PC-3 (cell line): ENCODE results near the gene HOXA10.

Source experiments
- EZH2 ChIP-seq: fragments of 300-600 bp; sonication (generic); IDR thresholded peaks from one replicate; pipeline ENCODE4 v1.6.1; 2017; ENCODE audit warnings: antibody characterized with exemption, mild to moderate bottlenecking, low read length; ENCODE audit not compliant: unreplicated experiment
- TF ChIP-seq, protein P1 (sequence below): fragments of 300-600 bp; sonication (generic); conservative IDR thresholded peaks from 2 replicates; pipeline ENCODE4 v1.5.1; 2017; ENCODE audit warnings: antibody characterized with exemption, low read depth, mild to moderate bottlenecking, low read length

DNA sequence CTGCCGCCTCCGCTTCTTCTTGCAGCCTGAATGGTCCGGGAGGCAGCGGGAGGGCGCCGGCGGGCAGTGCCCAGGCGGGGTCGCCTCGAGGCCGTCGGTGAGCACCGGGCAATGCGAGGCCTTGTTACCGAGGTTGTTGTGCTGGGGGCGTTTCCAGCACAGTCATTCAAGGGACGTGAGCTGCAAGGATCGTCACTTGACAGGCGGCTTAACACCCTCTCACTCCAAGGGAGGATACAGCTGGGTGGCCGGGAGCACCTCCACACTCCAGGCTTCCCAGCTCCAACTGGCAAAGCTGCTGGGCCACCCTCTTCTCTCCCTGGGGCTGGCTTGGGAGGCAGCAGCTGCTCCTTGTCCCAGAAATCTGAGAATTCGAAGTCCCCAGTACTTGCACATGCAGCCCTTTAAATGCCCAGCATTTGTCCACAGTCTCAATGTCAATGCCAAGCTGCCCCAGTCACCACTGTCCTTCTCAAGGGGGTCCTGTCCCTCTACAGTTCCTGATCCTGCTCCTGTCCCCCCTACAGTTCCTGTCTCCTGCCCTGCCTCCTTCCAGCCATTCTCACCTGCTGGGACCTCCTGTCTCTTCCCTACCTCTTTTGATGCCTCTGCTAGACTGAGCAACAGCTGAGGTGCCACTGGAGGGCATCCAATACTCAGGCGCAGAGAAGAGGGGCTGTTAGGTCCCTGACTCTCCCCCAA, 15.3 kb upstream of the HOXA10 start:
- TF ChIP-seq, protein P1, sequence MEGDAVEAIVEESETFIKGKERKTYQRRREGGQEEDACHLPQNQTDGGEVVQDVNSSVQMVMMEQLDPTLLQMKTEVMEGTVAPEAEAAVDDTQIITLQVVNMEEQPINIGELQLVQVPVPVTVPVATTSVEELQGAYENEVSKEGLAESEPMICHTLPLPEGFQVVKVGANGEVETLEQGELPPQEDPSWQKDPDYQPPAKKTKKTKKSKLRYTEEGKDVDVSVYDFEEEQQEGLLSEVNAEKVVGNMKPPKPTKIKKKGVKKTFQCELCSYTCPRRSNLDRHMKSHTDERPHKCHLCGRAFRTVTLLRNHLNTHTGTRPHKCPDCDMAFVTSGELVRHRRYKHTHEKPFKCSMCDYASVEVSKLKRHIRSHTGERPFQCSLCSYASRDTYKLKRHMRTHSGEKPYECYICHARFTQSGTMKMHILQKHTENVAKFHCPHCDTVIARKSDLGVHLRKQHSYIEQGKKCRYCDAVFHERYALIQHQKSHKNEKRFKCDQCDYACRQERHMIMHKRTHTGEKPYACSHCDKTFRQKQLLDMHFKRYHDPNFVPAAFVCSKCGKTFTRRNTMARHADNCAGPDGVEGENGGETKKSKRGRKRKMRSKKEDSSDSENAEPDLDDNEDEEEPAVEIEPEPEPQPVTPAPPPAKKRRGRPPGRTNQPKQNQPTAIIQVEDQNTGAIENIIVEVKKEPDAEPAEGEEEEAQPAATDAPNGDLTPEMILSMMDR: no peak
- TF ChIP-seq EZH2: no peak
